T-helper 17 cell (primary cell): ENCODE data around the gene NIPBL. TPM values are rescaled to one million over a fixed set of nuclear protein-coding genes. Genes with fewer than 3 reads are reported as not detected.
"Not testable (repeated sequence)": the region's sequence is repeated elsewhere in the genome, so short reads cannot be mapped to it uniquely, and the experiment has no call there.

Experiments used
- ATAC-seq: fragments of 150-1000 bp; cut with Tn5 transposase; 2 replicates; pipeline ENCODE4 v1.10.0; 2021; ENCODE audit warnings: mild to moderate bottlenecking, moderate library complexity
- DNase-seq, 3 donors: peaks; one replicate each; pipeline versions ENCODE4 v3.0.0 to v3.0.0-alpha.2; 2020 to 2021
- H3K9me3 ChIP-seq: one replicate; pipeline ENCODE4 v1.7.0; 2013; ENCODE audit warnings: low read length, mild to moderate bottlenecking; ENCODE audit not compliant: control insufficient read depth, poor library complexity, severe bottlenecking
- H3K27ac Mint-ChIP-seq: one replicate; pipeline ENCODE4 v1.8.0; 2022; ENCODE audit warnings: mild to moderate bottlenecking, moderate library complexity, mixed read lengths
- H3K27me3 Mint-ChIP-seq: one replicate; pipeline ENCODE4 v1.8.0; 2022; ENCODE audit warnings: mixed read lengths
- H3K36me3 Mint-ChIP-seq: one replicate; pipeline ENCODE4 v1.8.0; 2022; ENCODE audit warnings: low read depth, mixed read lengths
- H3K4me1 Mint-ChIP-seq: one replicate; pipeline ENCODE4 v1.8.0; 2022; ENCODE audit warnings: mild to moderate bottlenecking, mixed read lengths
- H3K4me3 Mint-ChIP-seq: one replicate; pipeline ENCODE4 v1.8.0; 2022; ENCODE audit warnings: mild to moderate bottlenecking, moderate library complexity, mixed read lengths
- total RNA-seq, 4 donors: library from RNA in 2 of 4; stranded (reverse) in 2 of 4; gene quantifications; one replicate each; pipeline ENCODE4 v1.2.3 and lab custom pipeline; 2022 to 2026

The NIPBL gene
- total RNA-seq: 100 to 1,000 TPM; 113 to 118 TPM
- total RNA-seq (lab: John Stamatoyannopoulos, UW): 182 to 195 reads per million in 2 donors

- Mint-ChIP-seq H3K27ac (peak within 1 kb of the TSS; percentile 98), H3K4me1 (peaks cover 32% of the 10 kb centered on the region), H3K36me3 (no peaks in the 10 kb centered on the region), H3K4me3 (peak within 1 kb of the TSS; percentile 96), H3K27me3 (no peaks in the 10 kb centered on the region)
- no peaks in the 10 kb centered on the region for H3K9me3 ChIP-seq
- DNase-seq (peak; percentile 81 to 87 (median 82)), ATAC-seq (peak; percentile 71)
These were observed at the start of gene NIPBL for GRCh38 chr5:36876299-36876964. Gene NIPBL (plus strand): TSS chr5:36876769. CDS start chr5:36953697, 76,928 bp downstream.

GRCh38 chr5:36832274-36832673 is 44.3 kb upstream of the NIPBL start:
- H3K9me3 ChIP-seq: no peaks in the 10 kb centered on the region
- Mint-ChIP-seq H3K27ac (no peak overlapping the region), H3K4me3 (no peak overlapping the region), H3K27me3 (peaks cover 22% of the 10 kb centered on the region), H3K36me3 (no peaks in the 10 kb centered on the region), H3K4me1 (no peaks in the 10 kb centered on the region)
- DNase-seq (no peak), ATAC-seq (no peak)

GRCh38 chr5:36836831-36837230 is 39.7 kb upstream of the NIPBL start:
- no peaks in the 10 kb centered on the region for H3K9me3 ChIP-seq
- no peak for ATAC-seq
- Mint-ChIP-seq H3K36me3 (no peaks in the 10 kb centered on the region), H3K27me3 (peaks cover 22% of the 10 kb centered on the region), H3K4me3 (no peak overlapping the region), H3K27ac (no peak overlapping the region), H3K4me1 (no peaks in the 10 kb centered on the region)
- no peak for DNase-seq

GRCh38 chr5:36839489-36840476 is 36.8 kb upstream of the NIPBL start:
- peaks cover 22% of the 10 kb centered on the region for H3K27me3 Mint-ChIP-seq
- peaks cover 9% of the 10 kb centered on the region for H3K4me1 Mint-ChIP-seq
- H3K9me3 ChIP-seq: no peaks in the 10 kb centered on the region
- no peak overlapping the region for H3K4me3 Mint-ChIP-seq
- no peak for ATAC-seq
- H3K36me3 Mint-ChIP-seq: peaks cover 5% of the 10 kb centered on the region
- DNase-seq: no peak
- no peak overlapping the region for H3K27ac Mint-ChIP-seq

- DNase-seq (no peak), ATAC-seq (no peak)
- Mint-ChIP-seq H3K4me3 (no peak overlapping the region), H3K27me3 (peaks cover 23% of the 10 kb centered on the region), H3K36me3 (peaks cover 5% of the 10 kb centered on the region), H3K4me1 (peaks cover 9% of the 10 kb centered on the region), H3K27ac (no peak overlapping the region)
- H3K9me3 ChIP-seq: no peaks in the 10 kb centered on the region
These were observed 34.9 kb upstream of the NIPBL start for GRCh38 chr5:36841677-36842076.

- Mint-ChIP-seq H3K27ac (no peak overlapping the region), H3K4me3 (no peak overlapping the region), H3K4me1 (peaks cover 9% of the 10 kb centered on the region), H3K36me3 (peaks cover 5% of the 10 kb centered on the region), H3K27me3 (peaks cover 23% of the 10 kb centered on the region)
- ATAC-seq: no peak
- DNase-seq: no peak
- H3K9me3 ChIP-seq: no peaks in the 10 kb centered on the region
These were observed 34.5 kb upstream of the NIPBL start for GRCh38 chr5:36842087-36842486.

GRCh38 chr5:36844305-36844704 is 32.3 kb upstream of the NIPBL start:
- DNase-seq (no peak), ATAC-seq (no peak)
- H3K4me3 Mint-ChIP-seq: no peak overlapping the region
- H3K4me1 Mint-ChIP-seq: peaks cover 9% of the 10 kb centered on the region
- H3K36me3 Mint-ChIP-seq: peaks cover 6% of the 10 kb centered on the region
- H3K9me3 ChIP-seq: no peaks in the 10 kb centered on the region
- H3K27me3 Mint-ChIP-seq: peaks cover 18% of the 10 kb centered on the region
- no peak overlapping the region for H3K27ac Mint-ChIP-seq

- H3K27ac Mint-ChIP-seq, H3K9me3 ChIP-seq, DNase-seq, H3K4me1 Mint-ChIP-seq, H3K36me3 Mint-ChIP-seq, H3K27me3 Mint-ChIP-seq, H3K4me3 Mint-ChIP-seq, ATAC-seq: not testable (repeated sequence)
These were observed 28.0 kb upstream of the NIPBL start for GRCh38 chr5:36848545-36848944.

- H3K9me3 ChIP-seq, H3K27me3 Mint-ChIP-seq, H3K4me3 Mint-ChIP-seq, DNase-seq, H3K36me3 Mint-ChIP-seq, H3K27ac Mint-ChIP-seq, ATAC-seq, H3K4me1 Mint-ChIP-seq: not testable (repeated sequence)
These were observed 23.7 kb upstream of the NIPBL start for GRCh38 chr5:36852903-36853302.

GRCh38 chr5:36854402-36855140 is 22.0 kb upstream of the NIPBL start:
- H3K4me3 Mint-ChIP-seq: no peak overlapping the region
- no peaks in the 10 kb centered on the region for H3K36me3 Mint-ChIP-seq
- H3K4me1 Mint-ChIP-seq: peaks cover 4% of the 10 kb centered on the region
- H3K27ac Mint-ChIP-seq: no peak overlapping the region
- H3K9me3 ChIP-seq: no peaks in the 10 kb centered on the region
- peaks cover 6% of the 10 kb centered on the region for H3K27me3 Mint-ChIP-seq
- no peak for DNase-seq
- ATAC-seq: no peak

GRCh38 chr5:36855141-36855495 is 21.5 kb upstream of the NIPBL start:
- DNase-seq: no peak
- H3K9me3 ChIP-seq: no peaks in the 10 kb centered on the region
- Mint-ChIP-seq H3K27me3 (peaks cover 8% of the 10 kb centered on the region), H3K36me3 (no peaks in the 10 kb centered on the region), H3K27ac (no peak overlapping the region), H3K4me1 (peaks cover 4% of the 10 kb centered on the region), H3K4me3 (no peak overlapping the region)
- no peak for ATAC-seq

GRCh38 chr5:36861871-36862270 is 14.7 kb upstream of the NIPBL start:
- H3K4me1 Mint-ChIP-seq: peaks cover 4% of the 10 kb centered on the region
- H3K4me3 Mint-ChIP-seq: no peak overlapping the region
- H3K36me3 Mint-ChIP-seq: no peaks in the 10 kb centered on the region
- peaks cover 22% of the 10 kb centered on the region for H3K27me3 Mint-ChIP-seq
- DNase-seq (no peak), ATAC-seq (no peak)
- H3K9me3 ChIP-seq: no peaks in the 10 kb centered on the region
- no peak overlapping the region for H3K27ac Mint-ChIP-seq
